ENCODE results near the gene PPP1R1C. TPM values are rescaled to one million over a fixed set of nuclear protein-coding genes. Genes with fewer than 3 reads are reported as not detected.

PPP1R1C gene
- total RNA-seq, 4 donors from 2014 or later = 0.96 to 4.3 TPM; not detected in 2

- Histone ChIP-seq H3K4me1 (peaks cover 0 to 15% (median 0%) of the 10 kb centered on the region in 4 donors), H3K9me3 (no peaks in the 10 kb centered on the region), H3K36me3 (no peaks in the 10 kb centered on the region), H3K27ac (peak overlapping the region in 1 of 4 donors; percentile 2), H3K4me3 (no peak overlapping the region), H3K27me3 (no peaks in the 10 kb centered on the region)
- DNase-seq = no peak
- intact Hi-C loops (cut with DNase I; ENCODE audit: low total_unique reads) (no loop called here), in situ Hi-C loops (cut with MboI; ENCODE audit: low pct_ligation_motif_present in 1 of 4, low pct_unique_long_range_greater_than_20kb in 1 of 4, low sequenced_read_pairs in 3 of 4) (no loop called here)
- TF ChIP-seq POLR2AphosphoS5 (IDR thresholded peaks at IDR 0.05) = no peak
- TF ChIP-seq POLR2A (IDR thresholded peaks at IDR 0.05) = no peak
- no peak for TF ChIP-seq EP300 (IDR thresholded peaks at IDR 0.05; ENCODE audit: low read depth)
- TF ChIP-seq CTCF (IDR thresholded peaks at IDR 0.05) = no peak
- WGBS, 2 donors (ENCODE audit: low coverage in 1 of 2) = 45 to 69% methylated on average over 2 of the region's 2 CpGs
These were observed 80.9 kb downstream of the PPP1R1C start for GRCh38 chr2:182066400-182067087.

- Histone ChIP-seq H3K4me1 (peaks cover 0 to 15% (median 0%) of the 10 kb centered on the region in 4 donors), H3K9me3 (no peaks in the 10 kb centered on the region), H3K4me3 (no peak overlapping the region), H3K36me3 (no peaks in the 10 kb centered on the region), H3K27me3 (no peaks in the 10 kb centered on the region), H3K27ac (no peak overlapping the region)
- in situ Hi-C loops (cut with MboI; ENCODE audit: low pct_ligation_motif_present in 1 of 4, low pct_unique_long_range_greater_than_20kb in 1 of 4, low sequenced_read_pairs in 3 of 4) = no loop called here
- intact Hi-C loops (cut with DNase I; ENCODE audit: low total_unique reads) = no loop called here
- 94 to 95% methylated on average over 3 to 5 of the region's 5 CpGs for WGBS, 2 donors (ENCODE audit: low coverage in 1 of 2)
- no peak for DNase-seq
- no peak for TF ChIP-seq CTCF (IDR thresholded peaks at IDR 0.05)
- TF ChIP-seq POLR2AphosphoS5 (IDR thresholded peaks at IDR 0.05) = no peak
- no peak for TF ChIP-seq EP300 (IDR thresholded peaks at IDR 0.05; ENCODE audit: low read depth)
- TF ChIP-seq POLR2A (IDR thresholded peaks at IDR 0.05) = no peak
These were observed 81.7 kb downstream of the PPP1R1C start for GRCh38 chr2:182067393-182067792.

GRCh38 chr2:182068811-182069210 lies 83.2 kb downstream of the PPP1R1C start:
- Histone ChIP-seq H3K4me1 (peaks cover 0 to 9% (median 0%) of the 10 kb centered on the region in 4 donors), H3K36me3 (no peaks in the 10 kb centered on the region), H3K9me3 (no peaks in the 10 kb centered on the region), H3K27me3 (no peaks in the 10 kb centered on the region), H3K27ac (peak overlapping the region in 1 of 4 donors; percentile 2), H3K4me3 (no peak overlapping the region)
- no peak for DNase-seq
- intact Hi-C loops (cut with DNase I; ENCODE audit: low total_unique reads) = no loop called here
- TF ChIP-seq CTCF (IDR thresholded peaks at IDR 0.05) (no peak), POLR2AphosphoS5 (IDR thresholded peaks at IDR 0.05) (no peak), POLR2A (IDR thresholded peaks at IDR 0.05) (no peak), EP300 (IDR thresholded peaks at IDR 0.05; ENCODE audit: low read depth) (no peak)
- WGBS, 2 donors (ENCODE audit: low coverage in 1 of 2) = 63 to 76% methylated on average over 3 of the region's 3 CpGs
- in situ Hi-C loops (cut with MboI; ENCODE audit: low pct_ligation_motif_present in 1 of 4, low pct_unique_long_range_greater_than_20kb in 1 of 4, low sequenced_read_pairs in 3 of 4) = no loop called here

GRCh38 chr2:182069416-182069815 lies 83.8 kb downstream of the PPP1R1C start:
- Histone ChIP-seq H3K4me1 (peaks cover 0 to 5% (median under 1%) of the 10 kb centered on the region in 4 donors), H3K4me3 (no peak overlapping the region), H3K27me3 (no peaks in the 10 kb centered on the region), H3K27ac (no peak overlapping the region), H3K36me3 (no peaks in the 10 kb centered on the region), H3K9me3 (no peaks in the 10 kb centered on the region)
- in situ Hi-C loops (cut with MboI; ENCODE audit: low pct_ligation_motif_present in 1 of 4, low pct_unique_long_range_greater_than_20kb in 1 of 4, low sequenced_read_pairs in 3 of 4) (no loop called here), intact Hi-C loops (cut with DNase I; ENCODE audit: low total_unique reads) (no loop called here)
- DNase-seq = no peak
- TF ChIP-seq POLR2AphosphoS5 (IDR thresholded peaks at IDR 0.05) = no peak
- no peak for TF ChIP-seq CTCF (IDR thresholded peaks at IDR 0.05)
- no peak for TF ChIP-seq POLR2A (IDR thresholded peaks at IDR 0.05)
- TF ChIP-seq EP300 (IDR thresholded peaks at IDR 0.05; ENCODE audit: low read depth) = no peak

Measured in transverse colon (tissue), 4 donors.